K562 (cell line): ENCODE results near the gene KCP. TPM values are rescaled to one million over a fixed set of nuclear protein-coding genes. Genes with fewer than 3 reads are reported as not detected.

Experiments
- BCOR ChIP-seq: fragments of 450-650 bp; IDR thresholded peaks from 2 replicates; pipeline ENCODE4 v1.6.1; 2016
- CLOCK ChIP-seq: fragments of 250-450 bp; sonication (Bioruptor Pico); IDR thresholded peaks from 2 replicates; pipeline ENCODE4 v1.4.0; 2020; ENCODE audit warnings: mild to moderate bottlenecking, moderate library complexity, borderline replicate concordance
- ETV5 ChIP-seq: sonication (generic); formaldehyde crosslinking; IDR thresholded peaks from 2 replicates; pipeline ENCODE4 v1.4.0; 2020; ENCODE audit warnings: low read depth, mild to moderate bottlenecking, missing genetic modification reagents
- GTF2F1 ChIP-seq: IDR thresholded peaks from 2 replicates; pipeline ENCODE4 v1.6.1; 2011; ENCODE audit warnings: low read depth, low read length, improper control_type of control experiment
- HDAC1 ChIP-seq, 2 experiments: fragments of 450-650 bp; IDR thresholded peaks; 2 replicates each; pipeline ENCODE4 v1.6.1; 2016 to 2017; ENCODE audit warnings: inconsistent platforms in 1 of 2, mild to moderate bottlenecking in 1 of 2, moderate library complexity in 1 of 2
- JUN ChIP-seq, 2 experiments: sonication (generic) in 1 of 2; formaldehyde crosslinking in 1 of 2; IDR thresholded peaks; 2 replicates each; pipeline versions ENCODE4 v1.6.1 to v1.8.0; 2012 to 2022; ENCODE audit warnings: borderline replicate concordance in 2 of 2, mild to moderate bottlenecking in 2 of 2, improper control_type of control experiment in 1 of 2, low read depth in 1 of 2, low read length in 1 of 2, missing genetic modification reagents in 1 of 2
- L3MBTL2 ChIP-seq: fragments of 450-650 bp; IDR thresholded peaks from 2 replicates; pipeline ENCODE4 v1.6.1; 2016; ENCODE audit warnings: mild to moderate bottlenecking, moderate library complexity
- NCOA1 ChIP-seq: fragments of 450-650 bp; IDR thresholded peaks from 2 replicates; pipeline ENCODE4 v1.6.1; 2016; ENCODE audit warnings: low read depth
- NCOA4 ChIP-seq: fragments of 450-650 bp; IDR thresholded peaks from 2 replicates; pipeline ENCODE4 v1.6.1; 2018; ENCODE audit warnings: mild to moderate bottlenecking; ENCODE audit not compliant: partially characterized antibody
- NR2C2 ChIP-seq, 2 experiments: fragments of 200-800 bp in 1 of 2; sonication (Bioruptor generic) in 1 of 2; sonication (generic) in 1 of 2; formaldehyde crosslinking in 1 of 2; IDR thresholded peaks; 2 replicates each; pipeline versions ENCODE4 v1.6.1 to v1.8.0; 2016 to 2022; ENCODE audit warnings: mild to moderate bottlenecking in 1 of 2, missing compliant biosample characterization in 1 of 2, missing genetic modification characterization in 1 of 2, missing genetic modification reagents in 1 of 2
- PHF20 ChIP-seq: fragments of 450-650 bp; IDR thresholded peaks from 2 replicates; pipeline ENCODE4 v1.6.1; 2018; ENCODE audit not compliant: partially characterized antibody
- POLR2G ChIP-seq: fragments of 200-400 bp; formaldehyde crosslinking; IDR thresholded peaks from 2 replicates; pipeline ENCODE4 v1.6.1; 2017; ENCODE audit warnings: low read depth, mild to moderate bottlenecking, antibody characterized with exemption, low read length, moderate library complexity
- RUNX1 ChIP-seq: sonication (generic); IDR thresholded peaks from 2 replicates; pipeline ENCODE4 v1.6.1; 2016; ENCODE audit warnings: antibody characterized with exemption, low read depth
- SMAD4 ChIP-seq: fragments of 250-450 bp; sonication (Bioruptor Pico); conservative IDR thresholded peaks from 2 replicates; pipeline ENCODE4 v1.8.0; 2021; ENCODE audit warnings: inconsistent platforms, mild to moderate bottlenecking, moderate library complexity
- TAF15 ChIP-seq: fragments of 200-400 bp; formaldehyde crosslinking; IDR thresholded peaks from 2 replicates; pipeline ENCODE4 v1.6.1; 2017; ENCODE audit warnings: mild to moderate bottlenecking, low read depth, low read length, moderate library complexity
- TSC22D4 ChIP-seq: fragments of 450-650 bp; IDR thresholded peaks from 2 replicates; pipeline ENCODE4 v1.6.1; 2016; ENCODE audit warnings: missing genetic modification characterization, missing biosample characterization, control low read depth
- U2AF1 ChIP-seq: fragments of 200-400 bp; formaldehyde crosslinking; optimal IDR thresholded peaks from 2 replicates; pipeline ENCODE3; 2017; ENCODE audit warnings: mild to moderate bottlenecking, low read depth, low read length, moderate library complexity
- WHSC1 ChIP-seq: IDR thresholded peaks from one replicate; pipeline ENCODE4 v1.6.1; 2012; ENCODE audit warnings: low read length, control low read depth, inconsistent platforms
- XRCC5 ChIP-seq: fragments of 200-400 bp; formaldehyde crosslinking; IDR thresholded peaks from 2 replicates; pipeline ENCODE4 v1.6.1; 2017; ENCODE audit warnings: low read depth, mild to moderate bottlenecking, low read length
- ZBED1 ChIP-seq: IDR thresholded peaks from 2 replicates; pipeline ENCODE4 v1.6.1; 2014
- ZC3H8 ChIP-seq: fragments of 450-650 bp; IDR thresholded peaks from 2 replicates; pipeline ENCODE4 v1.6.1; 2017
- ZNF408 ChIP-seq: fragments of 250-450 bp; sonication (Bioruptor Pico); IDR thresholded peaks from 2 replicates; pipeline ENCODE4 v1.4.0; 2020; ENCODE audit warnings: low read depth, mild to moderate bottlenecking, moderate library complexity
- polyA plus RNA-seq, 8 experiments: library from polyadenylated mRNA; depleted of rRNA in 4 of 8; stranded (reverse) in 5 of 8; unstranded in 3 of 8; fragments of >200 nt; fragmentation: Nextera tagmentation in 2 of 8; fragmentation: Illumina TruSeq in 1 of 8; extraction: Ambion mirVana in 2 of 8; extraction: Trizol in 1 of 8; gene quantifications; 2 replicates each; pipeline versions ENCODE4 v1.2.1 to v1.2.3, GENCODE V29; 2011 to 2014; ENCODE audit warnings: inconsistent platforms in 1 of 8, missing spikeins in 1 of 8
- total RNA-seq, 7 experiments: library from RNA; depleted of rRNA in 6 of 7; stranded (reverse); fragments of >200 nt in 6 of 7; fragmentation: Illumina TruSeq in 2 of 7; extraction: Trizol in 2 of 7; gene quantifications; 2 replicates each; pipeline versions ENCODE4 v1.2.1 to v1.2.3, GENCODE V29; 2011 to 2021; ENCODE audit warnings: low replicate concordance in 1 of 7
- TF ChIP-seq, protein P1 (sequence below): fragments of 450-650 bp; IDR thresholded peaks from 2 replicates; pipeline ENCODE4 v1.6.1; 2016; ENCODE audit warnings: borderline replicate concordance
- TF ChIP-seq, protein P2 (sequence below): fragments of 250-450 bp; sonication (Bioruptor Pico); IDR thresholded peaks from 2 replicates; pipeline ENCODE4 v1.8.0; 2021; ENCODE audit warnings: mild to moderate bottlenecking, moderate library complexity

KCP gene
- total and polyA plus RNA-seq, 9 of the 15 experiments (the other 6 are each of a cell fraction or from before 2014, with no cell fraction given) = 0.06 to 0.17 (median 0.12) TPM; not detected in 3

- peak; percentile 10 for TF ChIP-seq NCOA4
- TF ChIP-seq, protein P1, sequence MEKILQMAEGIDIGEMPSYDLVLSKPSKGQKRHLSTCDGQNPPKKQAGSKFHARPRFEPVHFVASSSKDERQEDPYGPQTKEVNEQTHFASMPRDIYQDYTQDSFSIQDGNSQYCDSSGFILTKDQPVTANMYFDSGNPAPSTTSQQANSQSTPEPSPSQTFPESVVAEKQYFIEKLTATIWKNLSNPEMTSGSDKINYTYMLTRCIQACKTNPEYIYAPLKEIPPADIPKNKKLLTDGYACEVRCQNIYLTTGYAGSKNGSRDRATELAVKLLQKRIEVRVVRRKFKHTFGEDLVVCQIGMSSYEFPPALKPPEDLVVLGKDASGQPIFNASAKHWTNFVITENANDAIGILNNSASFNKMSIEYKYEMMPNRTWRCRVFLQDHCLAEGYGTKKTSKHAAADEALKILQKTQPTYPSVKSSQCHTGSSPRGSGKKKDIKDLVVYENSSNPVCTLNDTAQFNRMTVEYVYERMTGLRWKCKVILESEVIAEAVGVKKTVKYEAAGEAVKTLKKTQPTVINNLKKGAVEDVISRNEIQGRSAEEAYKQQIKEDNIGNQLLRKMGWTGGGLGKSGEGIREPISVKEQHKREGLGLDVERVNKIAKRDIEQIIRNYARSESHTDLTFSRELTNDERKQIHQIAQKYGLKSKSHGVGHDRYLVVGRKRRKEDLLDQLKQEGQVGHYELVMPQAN = peak; percentile 33; the same call in 1 of the 2 replicates
- TF ChIP-seq XRCC5 = no peak
- TF ChIP-seq GTF2F1 = no peak
- no peak for TF ChIP-seq RUNX1
- no peak for TF ChIP-seq ZNF408
- peak; percentile 80; the same call in 1 of the 2 replicates for TF ChIP-seq TSC22D4 (tag)
- TF ChIP-seq CLOCK (CRISPR knock-in tag) = no peak
- TF ChIP-seq ETV5 (CRISPR knock-in tag) = no peak
- no peak for TF ChIP-seq WHSC1
- TF ChIP-seq POLR2G = no peak
- no peak for TF ChIP-seq SMAD4
- TF ChIP-seq, protein P2, sequence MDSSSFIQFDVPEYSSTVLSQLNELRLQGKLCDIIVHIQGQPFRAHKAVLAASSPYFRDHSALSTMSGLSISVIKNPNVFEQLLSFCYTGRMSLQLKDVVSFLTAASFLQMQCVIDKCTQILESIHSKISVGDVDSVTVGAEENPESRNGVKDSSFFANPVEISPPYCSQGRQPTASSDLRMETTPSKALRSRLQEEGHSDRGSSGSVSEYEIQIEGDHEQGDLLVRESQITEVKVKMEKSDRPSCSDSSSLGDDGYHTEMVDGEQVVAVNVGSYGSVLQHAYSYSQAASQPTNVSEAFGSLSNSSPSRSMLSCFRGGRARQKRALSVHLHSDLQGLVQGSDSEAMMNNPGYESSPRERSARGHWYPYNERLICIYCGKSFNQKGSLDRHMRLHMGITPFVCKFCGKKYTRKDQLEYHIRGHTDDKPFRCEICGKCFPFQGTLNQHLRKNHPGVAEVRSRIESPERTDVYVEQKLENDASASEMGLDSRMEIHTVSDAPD (CRISPR knock-in tag) = no peak
- no peak for TF ChIP-seq ZC3H8
- no peak for TF ChIP-seq L3MBTL2
- peak; percentile 59 for TF ChIP-seq PHF20
- 0 out of 2 replicates have a peak, but pooled peaks have one; percentile 23 for TF ChIP-seq BCOR
- TF ChIP-seq ZBED1 = no peak
- no peak for TF ChIP-seq U2AF1
- no peak for TF ChIP-seq TAF15
- TF ChIP-seq JUN (IDR thresholded peaks at IDR 0.05; ENCODE audit: borderline replicate concordance, low read depth, low read length) = no peak
- TF ChIP-seq JUN (CRISPR knock-in tag; IDR thresholded peaks at IDR 0.05; ENCODE audit: borderline replicate concordance) = no peak
- TF ChIP-seq HDAC1 (IDR thresholded peaks at IDR 0.05) = peak in 1 of 2 experiments; percentile 23; a peak in 1 of 4 replicates
- no peak for TF ChIP-seq NR2C2 (CRISPR knock-in tag; IDR thresholded peaks at IDR 0.05)
- TF ChIP-seq NR2C2 (tag; IDR thresholded peaks at IDR 0.05) = no peak
- TF ChIP-seq NCOA1 = no peak
Observed at GRCh38 chr7:128888039-128888755, 22.3 kb downstream of the KCP start (continued).
